ENCODE data around the gene BFSP2.
"Not testable (repeated sequence)": the region's sequence is repeated elsewhere in the genome, so short reads cannot be mapped to it uniquely, and the experiment has no call there.

Gene BFSP2

GRCh38 chr3:133457465-133458067 is 57.7 kb downstream of the BFSP2 start:
- DNase-seq, result no peak

GRCh38 chr3:133459400-133459799 is 59.5 kb downstream of the BFSP2 start:
- DNase-seq, result no peak

DNA sequence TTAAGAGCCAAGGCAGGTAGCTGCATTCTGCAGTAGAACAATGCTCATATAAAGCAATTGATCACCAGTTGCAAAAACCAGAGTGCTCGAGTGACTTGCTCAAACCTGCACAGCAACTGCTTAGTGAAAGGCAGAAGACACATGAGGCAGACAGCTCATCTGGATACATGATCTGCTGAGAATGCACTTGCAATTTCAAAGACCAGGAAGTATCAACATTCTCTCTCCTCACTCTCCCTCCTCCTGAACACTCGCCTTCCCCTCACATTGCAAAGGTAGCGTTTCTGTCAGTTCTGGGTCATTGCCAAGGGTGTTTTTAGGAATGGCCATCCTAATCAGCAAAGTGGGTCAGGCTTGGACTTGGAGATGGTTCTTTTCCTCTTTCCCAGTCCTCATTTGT is 61.0 kb downstream of the BFSP2 start:
- DNase-seq, result no peak

- DNase-seq, result no peak
Observed at GRCh38 chr3:133461291-133461690, 61.4 kb downstream of the BFSP2 start.

- DNase-seq, result no peak
Observed at GRCh38 chr3:133463347-133463860, 63.5 kb downstream of the BFSP2 start.

- DNase-seq, result no peak
Observed at GRCh38 chr3:133464573-133464972, 64.7 kb downstream of the BFSP2 start.

DNA sequence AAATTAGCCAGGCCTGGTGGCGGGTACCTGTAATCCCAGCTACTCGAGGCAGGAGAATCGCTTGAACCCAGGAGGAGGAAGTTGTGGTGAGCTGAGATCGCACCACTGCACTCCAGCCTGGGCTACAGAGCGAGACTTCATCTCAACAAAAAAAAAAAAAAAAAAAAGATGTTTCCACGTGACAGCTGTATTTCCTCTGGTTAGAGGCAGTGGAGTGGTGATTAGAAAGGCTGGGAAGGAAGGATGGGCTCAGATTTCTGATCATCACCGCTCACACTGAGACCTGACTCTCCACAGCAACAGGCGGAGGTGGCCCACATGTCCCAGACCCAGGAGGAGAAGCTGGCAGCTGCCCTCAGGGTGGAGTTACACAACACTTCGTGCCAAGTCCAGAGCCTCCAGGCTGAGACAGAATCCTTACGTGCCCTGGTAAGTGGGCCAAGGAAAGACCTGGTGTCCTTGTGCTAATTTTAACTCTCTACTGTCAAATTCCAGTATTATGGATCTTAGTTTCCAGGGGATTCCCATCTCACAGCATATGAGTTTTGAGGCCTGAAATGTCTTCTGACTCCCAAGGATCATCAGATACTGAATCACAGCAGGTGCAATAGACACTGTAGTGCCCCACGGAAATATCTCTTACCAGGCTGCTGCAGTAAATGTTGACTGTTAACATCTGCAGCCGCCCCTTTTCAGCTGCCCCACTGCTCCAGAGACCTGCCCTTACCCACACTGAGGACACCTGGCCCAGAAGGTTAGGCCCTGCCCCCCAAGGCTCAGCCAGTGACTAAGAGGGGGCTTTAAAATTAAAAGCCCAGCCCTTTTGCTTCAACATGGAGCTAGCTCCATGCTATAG is 66.9 kb downstream of the BFSP2 start:
- DNase-seq, result no peak

- no peak for DNase-seq
Observed at GRCh38 chr3:133467780-133468179, 67.9 kb downstream of the BFSP2 start.

DNA sequence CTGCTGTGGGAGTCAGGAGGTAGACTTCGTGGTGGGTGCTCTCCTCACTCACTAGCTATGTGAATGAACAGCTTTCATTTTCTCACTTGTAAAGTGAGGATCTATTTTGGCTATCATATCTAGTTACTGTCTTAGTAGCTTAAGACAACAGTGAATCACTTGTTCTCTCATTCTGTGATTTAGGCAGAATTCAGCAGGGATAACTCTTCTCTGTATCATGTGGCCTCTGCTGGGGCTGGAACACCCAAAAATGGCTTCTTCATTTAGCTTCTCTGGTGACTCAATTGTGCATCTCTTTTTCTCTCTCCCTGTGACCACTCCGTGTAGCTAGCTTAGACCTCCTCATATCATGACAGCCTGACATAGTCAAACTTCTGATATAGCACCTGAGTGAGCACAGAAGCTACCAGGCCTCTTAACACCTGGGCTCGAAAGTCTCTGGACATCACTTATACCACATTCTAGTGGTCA is 68.4 kb downstream of the BFSP2 start:
- DNase-seq, result no peak

DNA sequence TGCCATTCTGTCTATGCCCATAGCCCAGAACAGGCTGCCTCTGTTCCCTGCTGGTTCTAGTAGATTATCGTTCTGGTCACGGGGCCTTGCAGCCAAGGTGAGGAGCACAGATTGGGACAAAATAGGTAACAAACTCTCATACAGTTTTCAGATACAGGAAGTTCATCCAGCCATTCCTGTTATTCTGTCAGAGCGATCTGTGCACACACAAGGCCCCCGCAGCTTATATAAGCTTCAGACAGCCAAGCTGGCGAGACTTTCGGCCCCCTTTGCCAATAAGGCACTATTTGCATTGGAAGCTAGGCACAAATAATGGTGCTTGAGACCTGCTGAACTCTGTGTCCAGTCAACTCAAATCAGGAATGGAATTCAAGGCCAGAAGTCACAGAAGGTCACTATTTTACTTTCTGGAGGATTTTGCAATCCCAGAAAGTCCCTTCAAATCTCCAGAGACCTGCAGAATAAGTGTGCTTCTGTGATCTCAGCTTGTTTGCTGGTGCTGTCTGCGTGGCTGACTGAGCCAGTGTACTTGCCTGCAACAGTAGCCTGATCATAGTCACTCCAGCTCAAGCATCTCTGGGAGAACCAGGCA is 69.4 kb downstream of the BFSP2 start:
- no peak for DNase-seq

GRCh38 chr3:133472242-133472641 is 72.4 kb downstream of the BFSP2 start:
- DNase-seq, result no peak

- DNase-seq, result no peak
Observed at GRCh38 chr3:133472889-133473288, 73.0 kb downstream of the BFSP2 start.

DNA sequence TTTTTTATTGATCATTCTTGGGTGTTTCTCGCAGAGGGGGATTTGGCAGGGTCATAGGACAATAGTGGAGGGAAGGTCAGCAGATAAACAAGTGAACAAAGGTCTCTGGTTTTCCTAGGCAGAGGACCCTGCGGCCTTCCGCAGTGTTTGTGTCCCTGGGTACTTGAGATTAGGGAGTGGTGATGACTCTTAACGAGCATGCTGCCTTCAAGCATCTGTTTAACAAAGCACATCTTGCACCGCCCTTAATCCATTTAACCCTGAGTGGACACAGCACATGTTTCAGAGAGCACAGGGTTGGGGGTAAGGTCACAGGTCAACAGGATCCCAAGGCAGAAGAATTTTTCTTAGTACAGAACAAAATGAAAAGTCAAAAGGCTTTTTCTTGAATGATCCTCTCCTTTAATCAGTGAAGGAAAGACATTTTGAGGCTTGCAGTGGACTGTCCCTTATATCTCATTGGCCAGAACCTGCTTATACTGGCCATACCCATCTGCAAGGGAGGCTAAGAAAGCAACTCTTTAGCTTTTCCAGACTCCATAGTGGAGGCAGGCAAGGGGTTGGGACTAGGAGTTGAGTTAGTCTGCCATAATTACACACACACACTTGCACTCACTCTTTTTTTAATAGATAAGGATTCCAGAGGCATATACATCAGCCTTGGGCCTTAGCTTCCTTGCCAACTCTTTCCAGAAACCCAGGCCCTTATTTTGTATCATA is 73.8 kb downstream of the BFSP2 start:
- not testable (repeated sequence) for DNase-seq

- no peak for DNase-seq
Observed at GRCh38 chr3:133474251-133474801, 74.5 kb downstream of the BFSP2 start.

GRCh38 chr3:133474817-133475216 is 75.0 kb downstream of the BFSP2 start:
- DNase-seq, result no peak

GRCh38 chr3:133475245-133476010 is 75.6 kb downstream of the BFSP2 start:
- DNase-seq, result no peak

DNA sequence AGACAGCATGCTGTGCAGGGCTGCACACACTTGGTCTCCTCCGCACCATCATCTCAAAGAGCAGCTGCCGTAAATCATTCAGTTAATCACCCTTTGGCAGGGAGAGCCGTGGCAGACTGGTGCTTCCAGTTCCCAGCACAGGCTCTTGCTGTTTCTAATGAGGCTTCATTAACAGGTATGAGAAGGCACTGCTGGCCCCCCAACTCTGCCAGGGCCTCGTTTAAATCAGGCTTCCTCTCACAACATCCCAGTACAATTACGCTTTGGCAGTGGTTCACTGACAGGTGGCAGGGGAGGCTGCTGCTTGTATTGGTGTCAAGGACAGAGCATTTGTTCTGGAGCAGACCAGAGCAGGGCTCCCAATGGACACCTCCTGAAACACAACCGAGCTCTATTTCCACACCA is 77.1 kb downstream of the BFSP2 start:
- DNase-seq, result no peak

- DNase-seq, result no peak
Observed at GRCh38 chr3:133477487-133477886, 77.6 kb downstream of the BFSP2 start.

GRCh38 chr3:133478624-133479023 is 78.8 kb downstream of the BFSP2 start:
- DNase-seq, result no peak

DNA sequence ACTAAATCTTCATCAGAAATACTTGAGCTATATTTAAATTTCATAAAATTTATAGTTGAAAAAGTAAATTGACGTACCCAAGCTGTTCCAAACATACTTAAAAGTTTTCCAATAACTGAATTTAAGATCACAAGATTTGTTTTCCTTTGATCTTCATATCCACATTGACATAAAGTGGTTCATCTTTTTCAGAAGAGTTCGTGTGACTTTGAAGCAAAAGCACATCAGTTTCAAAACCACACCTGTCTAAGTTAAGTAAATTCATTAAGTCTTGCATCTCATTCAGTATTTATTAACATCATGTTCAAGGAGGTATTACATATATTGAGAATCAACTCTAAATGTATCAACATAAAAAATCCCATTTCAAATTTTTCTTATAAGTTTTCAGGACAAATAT is 79.5 kb downstream of the BFSP2 start:
- no peak for DNase-seq

GRCh38 chr3:133479895-133480669 is 80.2 kb downstream of the BFSP2 start:
- no peak for DNase-seq

Data from activated T-cell treated with anti-CD3 and anti-CD28 coated beads, Interleukin-2, amount 50 U/mL, for 48 hours (primary cell).